HL-60 (cell line): ENCODE measurements around the gene SLC14A1.

Source experiments
- SPI1 ChIP-seq: IDR thresholded peaks from 2 replicates; pipeline ENCODE4 v1.6.1; 2012; ENCODE audit warnings: low read depth, mild to moderate bottlenecking, borderline replicate concordance
- TF ChIP-seq, protein P1 (sequence below): IDR thresholded peaks from one replicate; pipeline ENCODE4 v1.5.1; 2011; ENCODE audit warnings: low read length, control low read depth, inconsistent platforms; ENCODE audit not compliant: insufficient read depth

DNA sequence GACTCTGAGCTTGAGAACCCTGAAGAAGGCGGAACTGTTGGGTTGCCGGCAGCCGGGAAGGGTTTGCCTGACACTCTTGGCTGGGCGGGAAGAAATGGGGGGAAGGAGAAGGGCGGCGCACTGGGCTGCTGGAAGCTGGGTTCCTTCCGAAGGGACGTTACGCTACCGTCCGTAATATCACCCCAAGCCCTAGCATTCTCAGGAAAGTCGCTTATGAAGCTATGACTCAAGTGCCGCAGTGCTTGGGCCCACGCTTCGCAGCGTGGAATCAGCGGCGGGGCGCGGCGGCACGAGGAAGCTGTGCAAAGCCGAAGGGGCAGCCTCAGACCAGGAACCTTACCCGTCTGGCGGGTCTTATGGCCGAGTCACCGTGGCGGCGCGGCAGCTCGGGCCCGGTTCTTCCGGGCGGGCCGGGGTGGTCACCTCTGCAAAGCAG lies 51.3 kb downstream of the SLC14A1 start:
- TF ChIP-seq, protein P1, sequence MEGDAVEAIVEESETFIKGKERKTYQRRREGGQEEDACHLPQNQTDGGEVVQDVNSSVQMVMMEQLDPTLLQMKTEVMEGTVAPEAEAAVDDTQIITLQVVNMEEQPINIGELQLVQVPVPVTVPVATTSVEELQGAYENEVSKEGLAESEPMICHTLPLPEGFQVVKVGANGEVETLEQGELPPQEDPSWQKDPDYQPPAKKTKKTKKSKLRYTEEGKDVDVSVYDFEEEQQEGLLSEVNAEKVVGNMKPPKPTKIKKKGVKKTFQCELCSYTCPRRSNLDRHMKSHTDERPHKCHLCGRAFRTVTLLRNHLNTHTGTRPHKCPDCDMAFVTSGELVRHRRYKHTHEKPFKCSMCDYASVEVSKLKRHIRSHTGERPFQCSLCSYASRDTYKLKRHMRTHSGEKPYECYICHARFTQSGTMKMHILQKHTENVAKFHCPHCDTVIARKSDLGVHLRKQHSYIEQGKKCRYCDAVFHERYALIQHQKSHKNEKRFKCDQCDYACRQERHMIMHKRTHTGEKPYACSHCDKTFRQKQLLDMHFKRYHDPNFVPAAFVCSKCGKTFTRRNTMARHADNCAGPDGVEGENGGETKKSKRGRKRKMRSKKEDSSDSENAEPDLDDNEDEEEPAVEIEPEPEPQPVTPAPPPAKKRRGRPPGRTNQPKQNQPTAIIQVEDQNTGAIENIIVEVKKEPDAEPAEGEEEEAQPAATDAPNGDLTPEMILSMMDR, result no peak
- TF ChIP-seq SPI1, result peak; percentile 46; the same call in 1 of the 2 replicates
